ENCODE data around the gene PIP5K1A.

GRCh38 chr1:151259351-151259750 is 61.0 kb downstream of the PIP5K1A start:
- TF ChIP-seq POLR2AphosphoS5 (IDR thresholded peaks at IDR 0.05): no peak
- TF ChIP-seq, protein P1, sequence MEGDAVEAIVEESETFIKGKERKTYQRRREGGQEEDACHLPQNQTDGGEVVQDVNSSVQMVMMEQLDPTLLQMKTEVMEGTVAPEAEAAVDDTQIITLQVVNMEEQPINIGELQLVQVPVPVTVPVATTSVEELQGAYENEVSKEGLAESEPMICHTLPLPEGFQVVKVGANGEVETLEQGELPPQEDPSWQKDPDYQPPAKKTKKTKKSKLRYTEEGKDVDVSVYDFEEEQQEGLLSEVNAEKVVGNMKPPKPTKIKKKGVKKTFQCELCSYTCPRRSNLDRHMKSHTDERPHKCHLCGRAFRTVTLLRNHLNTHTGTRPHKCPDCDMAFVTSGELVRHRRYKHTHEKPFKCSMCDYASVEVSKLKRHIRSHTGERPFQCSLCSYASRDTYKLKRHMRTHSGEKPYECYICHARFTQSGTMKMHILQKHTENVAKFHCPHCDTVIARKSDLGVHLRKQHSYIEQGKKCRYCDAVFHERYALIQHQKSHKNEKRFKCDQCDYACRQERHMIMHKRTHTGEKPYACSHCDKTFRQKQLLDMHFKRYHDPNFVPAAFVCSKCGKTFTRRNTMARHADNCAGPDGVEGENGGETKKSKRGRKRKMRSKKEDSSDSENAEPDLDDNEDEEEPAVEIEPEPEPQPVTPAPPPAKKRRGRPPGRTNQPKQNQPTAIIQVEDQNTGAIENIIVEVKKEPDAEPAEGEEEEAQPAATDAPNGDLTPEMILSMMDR (IDR thresholded peaks at IDR 0.05): no peak
